Coronary artery (tissue), 2 donors: Measurements from ENCODE around the gene SIRPD.

ENCODE experiments used
- DNase-seq: peaks from one replicate; pipeline ENCODE4 v3.0.0-alpha.2; 2017; ENCODE audit warnings: low spot score
- H3K27ac ChIP-seq, 2 donors: fragments of 200-600 bp; sonication (generic); one replicate each; pipeline ENCODE4 v1.5.1; 2016 to 2019
- H3K4me3 ChIP-seq: fragments of 200-600 bp; sonication (generic); 2 replicates; pipeline ENCODE4 v1.5.1; 2016; ENCODE audit warnings: mild to moderate bottlenecking, moderate library complexity
- TF ChIP-seq, protein P1 (sequence below): fragments of 200-600 bp; sonication (generic); IDR thresholded peaks from one replicate; pipeline ENCODE4 v1.5.1; 2019; ENCODE audit warnings: antibody characterized with exemption

The SIRPD gene

GRCh38 chr20:1527923-1528322, 29.6 kb downstream of the SIRPD start:
- Histone ChIP-seq H3K4me3 (no peak overlapping the region), H3K27ac (no peak overlapping the region)
- no peak for DNase-seq
- TF ChIP-seq, protein P1, sequence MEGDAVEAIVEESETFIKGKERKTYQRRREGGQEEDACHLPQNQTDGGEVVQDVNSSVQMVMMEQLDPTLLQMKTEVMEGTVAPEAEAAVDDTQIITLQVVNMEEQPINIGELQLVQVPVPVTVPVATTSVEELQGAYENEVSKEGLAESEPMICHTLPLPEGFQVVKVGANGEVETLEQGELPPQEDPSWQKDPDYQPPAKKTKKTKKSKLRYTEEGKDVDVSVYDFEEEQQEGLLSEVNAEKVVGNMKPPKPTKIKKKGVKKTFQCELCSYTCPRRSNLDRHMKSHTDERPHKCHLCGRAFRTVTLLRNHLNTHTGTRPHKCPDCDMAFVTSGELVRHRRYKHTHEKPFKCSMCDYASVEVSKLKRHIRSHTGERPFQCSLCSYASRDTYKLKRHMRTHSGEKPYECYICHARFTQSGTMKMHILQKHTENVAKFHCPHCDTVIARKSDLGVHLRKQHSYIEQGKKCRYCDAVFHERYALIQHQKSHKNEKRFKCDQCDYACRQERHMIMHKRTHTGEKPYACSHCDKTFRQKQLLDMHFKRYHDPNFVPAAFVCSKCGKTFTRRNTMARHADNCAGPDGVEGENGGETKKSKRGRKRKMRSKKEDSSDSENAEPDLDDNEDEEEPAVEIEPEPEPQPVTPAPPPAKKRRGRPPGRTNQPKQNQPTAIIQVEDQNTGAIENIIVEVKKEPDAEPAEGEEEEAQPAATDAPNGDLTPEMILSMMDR, result no peak

DNA sequence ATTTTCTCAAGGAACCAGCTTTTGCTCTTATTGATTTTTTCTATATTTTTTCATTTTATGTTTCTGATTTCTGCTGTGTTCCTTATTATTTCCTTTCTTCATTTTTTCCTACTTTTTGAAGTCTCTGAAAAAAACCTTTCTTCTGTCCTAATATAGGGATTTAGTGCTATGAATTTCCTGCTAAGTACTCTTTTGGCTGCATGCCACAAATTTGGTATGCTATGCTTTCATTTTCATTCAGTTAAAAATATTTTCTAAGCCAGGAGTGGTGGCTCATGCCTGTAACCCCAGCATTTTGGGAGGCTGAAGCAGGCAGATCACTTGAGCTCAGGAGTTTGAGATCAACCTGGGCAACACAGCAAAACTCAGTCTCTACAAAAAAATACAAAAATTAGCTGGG, 30.6 kb downstream of the SIRPD start:
- TF ChIP-seq, protein P1, result no peak
- Histone ChIP-seq H3K4me3 (no peak overlapping the region), H3K27ac (no peak overlapping the region)
- DNase-seq, result no peak

DNA sequence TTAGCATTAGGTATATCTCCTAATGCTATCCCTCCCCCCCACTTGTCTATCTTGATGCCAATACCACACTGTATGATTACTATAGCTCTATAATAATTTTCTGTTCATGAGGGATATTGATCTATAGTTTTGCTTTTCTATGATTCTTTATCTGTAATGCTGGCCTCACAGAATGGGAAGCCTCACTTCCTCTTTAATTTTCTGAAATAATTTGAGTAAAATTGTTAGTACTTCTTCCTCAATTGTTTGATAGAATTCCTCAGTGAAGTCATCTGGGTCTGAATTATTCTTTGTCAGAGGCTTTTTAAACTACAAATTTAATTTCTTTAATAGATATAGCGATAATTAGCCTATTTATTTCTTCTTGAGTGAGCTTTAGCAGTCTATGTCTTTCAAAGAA, 31.2 kb downstream of the SIRPD start:
- TF ChIP-seq, protein P1, result no peak
- H3K4me3 ChIP-seq, result no peak overlapping the region
- DNase-seq, result no peak
- H3K27ac ChIP-seq, result no peak overlapping the region

DNA sequence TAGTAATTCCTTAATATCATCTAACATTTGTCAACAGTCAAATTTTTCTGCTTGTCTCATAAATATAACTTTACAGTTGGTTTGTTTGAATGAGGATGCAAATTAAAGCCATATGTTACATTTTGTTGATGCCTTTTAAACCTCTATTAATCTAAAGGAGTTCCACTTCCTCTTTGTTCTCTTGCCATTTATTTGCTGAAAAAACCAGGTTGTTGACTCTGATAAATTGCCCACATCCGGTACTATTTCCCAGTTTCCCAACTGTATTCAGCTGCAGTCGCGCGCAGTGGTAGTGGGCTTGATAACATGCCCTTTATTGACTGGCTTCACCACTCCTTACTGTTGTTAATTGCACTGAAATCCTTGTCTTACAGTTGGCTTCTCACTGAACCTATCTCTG, 33.5 kb downstream of the SIRPD start:
- Histone ChIP-seq H3K4me3 (no peak overlapping the region), H3K27ac (no peak overlapping the region)
- TF ChIP-seq, protein P1, result no peak
- DNase-seq, result no peak

DNA sequence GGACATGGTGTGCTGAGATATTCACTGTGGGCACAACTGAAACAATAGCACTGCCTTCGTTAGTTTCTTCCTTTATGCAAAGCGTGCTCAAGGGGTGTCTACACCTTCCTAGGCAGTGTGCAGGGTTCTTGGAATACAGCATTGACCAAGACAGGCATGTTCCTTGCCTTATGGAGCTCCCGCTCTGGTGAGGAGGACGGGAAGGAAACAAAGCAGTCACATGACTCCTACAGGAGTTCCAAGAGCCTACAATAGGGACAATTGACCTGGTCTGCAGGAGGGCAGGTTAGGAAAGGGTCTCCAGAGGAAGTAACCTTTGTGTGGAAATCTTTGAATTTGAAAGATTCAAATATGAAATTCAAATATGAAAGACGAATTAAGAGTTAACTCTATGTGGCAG, 40.5 kb downstream of the SIRPD start:
- Histone ChIP-seq H3K4me3 (no peak overlapping the region), H3K27ac (no peak overlapping the region)
- no peak for DNase-seq
- TF ChIP-seq, protein P1, result no peak

DNA sequence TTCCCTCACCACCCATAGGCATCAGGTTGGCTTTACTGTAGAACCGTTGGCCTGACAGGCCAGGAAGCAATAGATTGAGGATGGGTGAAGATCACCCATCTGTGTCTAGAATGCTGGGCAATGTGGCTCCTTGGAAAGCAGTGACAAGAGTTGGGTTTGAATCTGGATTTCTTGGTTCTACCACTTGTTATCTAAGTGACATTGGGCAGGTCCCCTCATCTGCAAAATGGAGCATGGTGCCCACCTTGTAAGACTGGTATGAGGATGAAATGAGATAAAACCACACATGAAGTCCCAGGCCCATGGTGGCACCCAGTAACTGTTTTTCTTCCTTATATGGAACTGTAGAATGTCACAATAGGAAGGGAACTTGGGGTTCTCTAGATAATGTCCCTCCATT, 43.7 kb downstream of the SIRPD start:
- Histone ChIP-seq H3K27ac (no peak overlapping the region), H3K4me3 (no peak overlapping the region)
- TF ChIP-seq, protein P1, result no peak
- DNase-seq, result no peak

DNA sequence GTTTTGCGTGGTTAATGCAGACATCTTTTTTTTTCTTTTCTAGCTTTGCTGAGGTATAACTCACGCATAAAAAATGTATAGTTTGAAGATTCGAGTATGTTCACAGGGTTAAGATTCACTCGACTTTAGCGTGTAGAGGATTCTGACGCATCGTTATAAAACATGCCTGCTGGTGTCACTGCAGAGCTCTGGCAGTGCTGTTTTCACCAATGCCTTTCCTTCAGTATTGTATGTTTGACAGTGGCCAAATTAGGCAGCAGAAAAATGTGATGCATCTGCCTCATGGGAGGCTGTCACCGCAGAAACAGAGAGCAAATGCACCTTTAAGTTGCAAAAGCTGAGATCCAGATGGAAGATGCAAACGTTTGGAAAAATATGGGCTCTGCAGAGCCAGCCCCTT, 48.3 kb downstream of the SIRPD start:
- Histone ChIP-seq H3K4me3 (no peak overlapping the region), H3K27ac (no peak overlapping the region)
- TF ChIP-seq, protein P1, result no peak
- no peak for DNase-seq
